CD4-positive, alpha-beta T cell treated with Interleukin-4 for 4 hours (primary cell): ENCODE data around the gene SLC46A1.
A peak's percentile ranks its signal among the peaks of the same experiment; 100 is the strongest.

ENCODE experiments used
- DNase-seq: peaks from one replicate; pipeline ENCODE4 v3.0.0-alpha.2; 2020

Gene SLC46A1

GRCh38 chr17:28402844-28403243 lies 3.2 kb downstream of the SLC46A1 start:
- no peak for DNase-seq

DNA sequence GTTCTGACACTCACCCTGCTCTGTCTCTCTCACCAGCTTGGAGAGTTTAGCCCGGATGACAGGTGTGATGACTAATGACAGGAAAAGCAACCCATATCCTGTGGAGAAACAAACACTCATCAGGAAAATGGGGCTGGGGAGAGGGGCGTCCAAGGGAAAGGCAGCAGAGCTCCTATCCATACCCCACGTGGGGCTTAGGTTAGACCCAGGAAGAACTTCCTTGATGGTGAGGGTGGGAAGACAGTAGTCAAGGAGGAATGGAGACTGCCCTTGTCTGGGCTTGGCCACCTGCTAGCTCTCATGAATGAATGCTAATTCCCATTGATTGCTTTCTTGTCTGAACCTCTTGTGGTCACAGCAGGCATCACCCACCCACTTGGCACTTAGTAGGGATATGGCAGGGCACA lies 3.8 kb downstream of the SLC46A1 start:
- no peak for DNase-seq

- DNase-seq: no peak
Observed at GRCh38 chr17:28399808-28400207, 6.2 kb downstream of the SLC46A1 start.

DNA sequence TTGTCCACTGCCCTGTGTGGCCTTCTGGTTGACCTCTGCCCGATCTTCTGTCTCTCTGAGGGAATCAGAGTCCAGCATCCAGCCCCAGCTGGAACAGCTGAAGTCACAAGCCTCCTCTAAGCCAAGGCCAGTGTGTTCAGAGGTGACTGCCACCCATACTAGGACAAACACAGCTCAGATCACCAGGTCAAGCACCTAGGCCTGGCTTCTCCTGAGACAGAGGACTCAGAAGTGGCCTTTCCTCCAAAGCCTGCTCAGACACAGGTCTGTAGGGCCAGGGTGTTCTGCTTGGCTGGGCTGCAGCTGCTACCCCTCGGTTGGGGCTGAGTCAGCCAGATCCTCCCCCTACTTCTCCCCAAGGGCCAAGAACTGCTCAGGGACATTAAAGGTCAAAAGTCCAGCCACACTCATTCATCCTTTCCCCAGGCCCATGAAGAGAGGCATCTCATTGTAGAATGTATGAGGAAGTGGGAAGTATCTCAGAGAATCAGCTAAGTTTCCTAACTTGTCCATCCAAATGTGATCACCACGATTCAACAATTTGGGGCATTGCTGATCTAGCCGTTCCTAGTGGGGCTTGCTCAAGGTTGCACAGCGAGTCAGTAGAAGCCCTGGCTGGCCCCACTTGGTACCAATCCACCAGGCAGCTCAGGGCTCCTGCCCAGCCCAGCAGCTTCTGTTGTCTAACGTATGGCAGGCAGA lies 7.6 kb downstream of the SLC46A1 start:
- DNase-seq: no peak

DNA sequence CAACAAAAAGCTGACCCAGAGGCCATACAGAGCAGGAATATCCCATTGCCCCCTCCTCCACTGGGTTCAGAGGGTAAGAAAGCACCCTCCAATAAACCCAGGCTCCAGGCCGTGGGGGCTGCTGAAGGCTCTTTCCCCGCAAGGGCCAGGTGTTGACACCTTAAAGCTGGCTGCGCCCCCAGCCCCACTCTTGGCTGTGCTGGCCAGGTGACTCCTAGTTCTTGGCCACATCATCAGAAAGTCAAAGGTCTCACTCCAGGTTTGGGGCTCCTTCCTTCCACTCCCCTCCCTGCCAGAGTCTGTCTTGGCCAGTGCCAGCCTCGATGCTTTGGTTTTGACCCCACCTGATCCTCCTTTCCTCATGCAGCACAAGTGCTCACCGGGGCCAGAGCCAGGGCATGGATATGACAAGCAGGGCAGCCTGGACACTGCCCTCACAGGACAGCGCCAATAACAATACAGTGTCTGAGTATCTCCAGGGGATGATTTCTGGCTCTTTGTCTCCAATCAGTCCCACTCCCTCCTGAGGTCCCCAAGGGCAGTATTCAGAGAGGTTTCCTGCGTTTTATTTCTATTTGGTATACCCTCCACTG lies 8.2 kb downstream of the SLC46A1 start:
- DNase-seq: no peak

- no peak for DNase-seq
Observed at GRCh38 chr17:28397275-28397674, 8.7 kb downstream of the SLC46A1 start.

- DNase-seq: no peak
Observed at GRCh38 chr17:28396635-28397239, 9.3 kb downstream of the SLC46A1 start.

GRCh38 chr17:28395968-28396367 lies 10.0 kb downstream of the SLC46A1 start:
- no peak for DNase-seq

DNA sequence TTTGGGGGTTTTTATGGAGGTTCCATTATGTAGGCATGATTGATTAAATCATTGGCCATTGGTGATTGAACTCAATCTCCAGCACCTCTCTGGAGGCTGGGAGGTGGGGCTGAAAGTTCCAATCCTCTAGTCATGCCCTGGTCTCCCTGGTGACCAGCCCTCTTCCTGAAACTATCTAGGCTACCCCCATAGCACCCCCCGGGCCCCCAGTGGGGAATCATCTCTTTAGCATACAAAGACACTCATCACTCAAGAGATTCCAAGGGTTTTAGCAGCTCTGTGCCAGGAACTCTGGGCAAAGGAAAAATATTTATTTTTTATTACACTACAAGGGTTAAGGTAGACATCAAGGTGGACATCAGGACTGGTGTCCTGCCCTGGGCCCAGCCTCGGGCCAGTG lies 10.6 kb downstream of the SLC46A1 start:
- DNase-seq: no peak

- DNase-seq: no peak
Observed at GRCh38 chr17:28394337-28395116, 11.5 kb downstream of the SLC46A1 start.

DNA sequence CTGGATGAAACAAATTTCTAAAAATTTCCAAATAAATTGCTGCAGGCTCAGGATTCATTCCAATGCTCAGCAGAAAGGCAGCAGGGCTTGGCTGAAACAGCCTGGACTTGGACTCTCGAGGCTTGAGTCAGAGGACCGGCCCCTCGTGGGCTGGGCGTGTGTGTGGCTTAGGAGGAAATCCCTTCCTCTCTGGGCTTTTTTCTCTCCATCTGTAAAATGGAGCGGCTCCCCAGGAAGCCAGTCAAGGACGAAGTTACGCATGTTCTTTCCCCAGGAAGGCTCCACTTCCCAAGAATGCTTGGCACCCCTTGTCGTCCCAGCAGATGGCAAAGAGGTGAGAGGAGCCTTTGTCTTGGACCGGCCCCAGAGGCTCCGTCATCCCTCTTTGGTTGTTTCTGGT lies 13.5 kb downstream of the SLC46A1 start:
- no peak for DNase-seq

- DNase-seq: no peak
Observed at GRCh38 chr17:28391401-28391800, 14.6 kb downstream of the SLC46A1 start.

DNA sequence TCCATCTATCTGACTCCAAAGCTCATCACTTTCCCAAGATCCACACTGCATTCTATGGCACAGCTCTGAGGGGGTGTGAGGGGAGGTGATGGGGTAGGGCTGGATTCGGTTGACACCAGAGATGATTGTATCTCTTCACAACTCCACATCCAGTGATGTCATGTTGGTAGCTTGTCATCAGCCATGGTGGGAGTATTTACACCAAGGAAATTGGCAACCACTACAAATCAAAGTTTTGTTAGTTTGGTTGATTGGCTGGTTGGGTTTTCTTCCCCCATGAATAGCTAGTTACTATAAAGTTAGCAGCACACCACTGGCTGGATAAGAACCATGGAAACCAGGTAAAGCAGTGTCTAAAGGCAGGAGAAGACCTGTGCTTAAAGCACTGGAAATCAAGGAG lies 15.0 kb downstream of the SLC46A1 start:
- no peak for DNase-seq

DNA sequence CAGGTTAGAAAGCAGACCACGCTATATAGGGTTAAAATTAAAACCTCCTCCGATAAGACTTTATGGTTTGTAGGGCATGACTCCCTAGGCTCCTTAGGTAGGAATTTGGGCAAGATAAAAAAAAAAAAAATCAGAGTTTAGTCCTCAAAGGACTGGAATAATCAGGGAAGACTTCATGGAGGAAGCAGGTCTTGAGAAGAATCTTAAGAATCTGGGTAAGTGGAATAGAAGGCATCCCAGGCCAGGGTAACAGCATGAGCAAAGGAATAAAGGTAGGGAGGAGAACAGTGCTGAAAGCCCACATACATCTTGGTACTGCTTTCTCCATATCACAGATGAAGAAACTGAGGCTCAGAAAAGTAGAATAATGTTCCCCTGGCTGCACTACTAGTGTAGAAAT lies 15.4 kb downstream of the SLC46A1 start:
- DNase-seq: no peak

DNA sequence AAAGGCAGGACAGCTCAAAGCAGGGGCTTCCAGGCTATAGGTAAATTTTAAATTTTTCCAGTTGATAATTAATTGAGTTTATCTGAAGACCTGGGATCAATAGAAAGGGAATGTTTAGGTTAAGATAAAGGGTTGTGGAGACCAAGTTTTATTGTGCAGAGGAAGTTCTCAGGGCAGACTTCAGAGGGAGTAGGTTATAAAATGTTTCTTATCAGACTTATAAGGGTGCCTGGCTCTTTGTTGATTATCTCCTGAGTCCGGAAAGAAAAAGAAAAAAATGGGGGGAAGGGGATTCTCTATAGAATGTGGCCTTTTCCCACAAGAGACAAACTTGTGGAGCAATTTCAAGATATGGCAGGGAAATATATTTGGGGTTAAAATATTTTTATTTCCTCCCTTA lies 15.9 kb downstream of the SLC46A1 start:
- no peak for DNase-seq

- no peak for DNase-seq
Observed at GRCh38 chr17:28388106-28388505, 17.9 kb downstream of the SLC46A1 start.

DNA sequence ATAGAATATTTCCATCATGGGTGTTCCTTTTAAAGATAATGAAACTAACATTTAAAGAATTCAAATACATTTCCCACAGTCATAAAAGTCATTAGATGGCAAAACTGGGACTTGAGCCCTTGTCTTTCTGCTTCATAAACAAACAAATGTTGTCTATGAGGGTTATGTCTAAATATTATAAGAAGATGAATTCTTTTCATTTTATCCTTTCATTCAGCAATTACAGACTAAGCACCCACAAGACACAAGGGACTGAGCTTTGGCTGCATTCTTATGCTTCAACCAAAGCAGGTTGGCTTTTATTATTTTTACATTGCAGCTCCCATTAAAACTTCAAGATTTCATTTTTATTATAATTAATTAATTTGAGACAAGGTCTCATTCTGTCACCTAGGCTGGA lies 19.6 kb downstream of the SLC46A1 start:
- DNase-seq: no peak

DNA sequence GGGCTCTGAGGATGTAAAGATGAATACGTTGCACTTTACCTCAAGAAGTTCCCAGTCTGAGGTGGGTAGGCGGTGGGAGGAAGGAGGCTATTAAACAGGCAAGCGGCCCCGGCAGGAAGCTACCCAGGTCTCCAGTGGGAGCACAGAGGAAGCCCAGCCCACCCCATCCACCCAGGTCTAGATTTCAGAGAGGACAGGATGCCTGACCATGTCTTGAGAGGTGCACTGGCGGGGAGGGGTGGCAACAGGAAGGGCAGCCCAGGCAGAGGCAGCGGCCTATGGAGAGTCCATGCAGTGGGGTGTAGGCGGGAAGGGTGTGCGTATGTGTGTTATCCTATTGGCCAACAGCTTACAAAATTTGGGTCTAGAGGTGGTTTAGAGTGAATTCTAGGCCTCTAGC lies 20.6 kb downstream of the SLC46A1 start:
- DNase-seq: no peak

DNA sequence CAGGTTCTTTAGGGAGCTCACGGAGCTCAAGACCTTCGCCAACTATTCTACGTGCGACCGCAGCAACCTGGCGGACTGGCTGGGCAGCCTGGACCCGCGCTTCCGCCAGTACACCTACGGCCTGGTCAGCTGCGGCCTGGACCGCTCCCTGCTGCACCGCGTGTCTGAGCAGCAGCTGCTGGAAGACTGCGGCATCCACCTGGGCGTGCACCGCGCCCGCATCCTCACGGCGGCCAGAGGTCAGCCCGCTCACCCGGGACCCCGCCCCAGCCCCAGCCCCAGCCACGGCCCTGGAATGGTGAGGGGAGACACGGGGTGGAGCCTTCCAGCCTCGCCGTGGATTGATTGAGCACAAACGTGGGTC lies 21.0 kb downstream of the SLC46A1 start:
- no peak for DNase-seq

DNA sequence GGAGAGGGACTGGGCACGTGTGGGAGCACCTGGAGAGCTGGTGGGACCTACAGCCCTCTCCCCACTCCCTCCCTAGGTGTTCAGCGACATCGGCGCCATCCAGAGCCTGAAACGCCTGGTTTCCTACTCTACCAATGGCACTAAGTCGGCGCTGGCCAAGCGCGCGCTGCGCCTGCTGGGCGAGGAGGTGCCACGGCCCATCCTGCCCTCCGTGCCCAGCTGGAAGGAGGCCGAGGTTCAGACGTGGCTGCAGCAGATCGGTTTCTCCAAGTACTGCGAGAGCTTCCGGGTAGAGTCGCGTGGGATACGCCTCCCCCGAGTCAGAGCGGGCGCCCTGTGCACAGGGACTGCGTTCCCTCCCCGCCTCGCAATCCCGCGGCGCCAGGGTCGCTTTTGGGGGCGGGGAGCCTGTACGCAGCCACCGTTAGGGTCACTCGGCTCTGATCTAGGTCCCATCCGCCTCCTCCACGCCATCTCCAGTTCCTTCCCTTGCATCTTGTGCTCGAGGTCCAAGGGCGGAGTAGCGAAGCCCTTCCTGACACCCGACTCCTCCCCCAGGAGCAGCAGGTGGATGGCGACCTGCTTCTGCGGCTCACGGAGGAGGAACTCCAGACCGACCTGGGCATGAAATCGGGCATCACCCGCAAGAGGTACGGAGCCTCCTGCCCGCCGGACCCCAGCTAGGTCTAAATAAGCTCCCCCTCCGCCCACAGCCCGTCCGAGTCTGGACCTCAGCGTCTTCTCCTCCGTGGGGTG lies 21.6 kb downstream of the SLC46A1 start:
- DNase-seq: peak; percentile 63

DNA sequence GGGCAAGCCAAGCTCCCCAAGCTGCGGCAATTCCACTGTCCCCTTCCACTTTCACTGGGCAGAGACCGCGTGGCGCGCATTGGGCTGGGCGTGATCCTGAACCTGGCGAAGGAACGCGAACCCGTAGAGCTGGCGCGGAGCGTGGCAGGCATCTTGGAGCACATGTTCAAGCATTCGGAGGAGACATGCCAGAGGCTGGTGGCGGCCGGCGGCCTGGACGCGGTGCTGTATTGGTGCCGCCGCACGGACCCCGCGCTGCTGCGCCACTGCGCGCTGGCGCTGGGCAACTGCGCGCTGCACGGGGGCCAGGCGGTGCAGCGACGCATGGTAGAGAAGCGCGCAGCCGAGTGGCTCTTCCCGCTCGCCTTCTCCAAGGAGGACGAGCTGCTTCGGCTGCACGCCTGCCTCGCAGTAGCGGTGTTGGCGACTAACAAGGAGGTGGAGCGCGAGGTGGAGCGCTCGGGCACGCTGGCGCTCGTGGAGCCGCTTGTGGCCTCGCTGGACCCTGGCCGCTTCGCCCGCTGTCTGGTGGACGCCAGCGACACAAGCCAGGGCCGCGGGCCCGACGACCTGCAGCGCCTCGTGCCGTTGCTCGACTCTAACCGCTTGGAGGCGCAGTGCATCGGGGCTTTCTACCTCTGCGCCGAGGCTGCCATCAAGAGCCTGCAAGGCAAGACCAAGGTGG lies 24.7 kb downstream of the SLC46A1 start:
- DNase-seq: no peak
